T-helper 9 cell (primary cell): ENCODE results near the gene NSMCE4A.
"Not testable (repeated sequence)": the region's sequence is repeated elsewhere in the genome, so short reads cannot be mapped to it uniquely, and the experiment has no call there.

Experiments used
- DNase-seq: peaks from one replicate; pipeline ENCODE4 v3.0.0-alpha.2; 2020

NSMCE4A gene

GRCh38 chr10:121935702-121936101 is 39.3 kb downstream of the NSMCE4A start:
- DNase-seq = no peak

GRCh38 chr10:121930268-121931085 is 44.5 kb downstream of the NSMCE4A start:
- not testable (repeated sequence) for DNase-seq

DNA sequence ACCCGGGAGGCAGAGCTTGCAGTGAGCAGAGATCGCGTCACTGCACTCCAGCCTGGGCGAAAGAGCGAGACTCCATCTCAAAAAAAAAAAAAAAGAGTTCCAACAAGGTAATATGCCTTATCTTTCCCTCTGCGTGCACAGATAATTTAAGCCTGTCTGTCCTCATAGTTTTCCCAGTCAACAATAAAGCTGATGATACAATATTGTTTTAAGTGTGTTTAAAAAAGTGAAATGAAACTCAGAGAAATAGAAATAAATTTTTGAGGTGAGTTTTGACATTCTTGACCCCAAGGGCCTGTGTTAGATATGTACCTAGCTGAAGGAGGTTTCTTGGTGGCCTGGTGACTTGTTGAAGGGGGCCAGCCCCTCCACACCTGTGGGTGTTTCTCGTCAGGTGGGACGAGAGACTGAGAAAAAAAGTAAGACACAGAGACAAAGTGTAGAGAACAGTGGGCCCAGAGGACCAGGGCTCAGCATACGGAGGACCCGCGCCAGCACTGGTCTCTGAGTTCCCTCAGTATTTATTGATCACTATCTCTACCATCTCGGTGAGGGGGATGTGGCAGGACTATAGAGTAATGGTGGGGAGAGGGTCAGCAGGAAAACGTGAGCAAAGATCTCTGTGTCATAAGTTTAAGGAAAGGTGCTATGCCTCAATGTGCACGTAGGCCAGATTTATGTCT is 45.3 kb downstream of the NSMCE4A start:
- DNase-seq = not testable (repeated sequence)

GRCh38 chr10:121928528-121928884 is 46.5 kb downstream of the NSMCE4A start:
- DNase-seq = no peak

DNA sequence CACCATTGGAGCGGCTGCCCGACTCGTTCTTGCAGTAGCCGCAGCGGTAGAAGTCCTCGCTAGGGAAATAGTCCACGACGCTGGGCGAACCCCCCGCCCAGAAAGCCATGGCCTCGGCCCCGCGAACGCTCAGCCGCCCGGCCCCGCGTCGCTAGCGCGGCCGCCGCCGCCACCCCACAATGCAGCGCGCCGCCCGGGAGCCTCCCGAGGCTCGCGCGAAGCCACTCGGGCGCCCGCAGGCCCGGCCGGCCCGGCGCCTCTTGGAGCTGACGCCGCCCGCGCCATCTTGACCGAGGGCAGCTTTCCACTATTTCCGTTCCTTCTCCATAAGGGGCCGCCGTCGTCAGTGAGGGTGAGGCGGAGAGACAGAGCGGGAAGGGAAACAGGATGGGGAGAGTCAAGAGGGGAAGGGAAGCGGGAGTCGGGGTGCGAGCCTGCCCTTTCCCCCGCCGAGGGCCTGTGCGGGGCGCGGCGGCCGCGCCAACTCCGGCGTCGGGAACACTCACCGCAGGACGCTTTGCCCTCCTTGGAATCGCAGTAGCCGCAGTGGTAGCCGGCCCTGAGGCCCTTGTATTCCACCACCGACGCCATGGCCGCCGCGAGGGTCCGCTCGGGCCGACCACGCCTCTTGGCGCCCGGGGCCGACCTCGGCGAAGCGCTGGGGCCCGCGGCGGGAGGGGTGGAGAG is 47.0 kb downstream of the NSMCE4A start, which contains the start of gene ATE1:
ATE1 (minus strand) TSS at position 191 of the 687 bp plus-strand sequence; CDS start at position 109, 82 bp downstream.
- DNase-seq = peak; percentile 77

DNA sequence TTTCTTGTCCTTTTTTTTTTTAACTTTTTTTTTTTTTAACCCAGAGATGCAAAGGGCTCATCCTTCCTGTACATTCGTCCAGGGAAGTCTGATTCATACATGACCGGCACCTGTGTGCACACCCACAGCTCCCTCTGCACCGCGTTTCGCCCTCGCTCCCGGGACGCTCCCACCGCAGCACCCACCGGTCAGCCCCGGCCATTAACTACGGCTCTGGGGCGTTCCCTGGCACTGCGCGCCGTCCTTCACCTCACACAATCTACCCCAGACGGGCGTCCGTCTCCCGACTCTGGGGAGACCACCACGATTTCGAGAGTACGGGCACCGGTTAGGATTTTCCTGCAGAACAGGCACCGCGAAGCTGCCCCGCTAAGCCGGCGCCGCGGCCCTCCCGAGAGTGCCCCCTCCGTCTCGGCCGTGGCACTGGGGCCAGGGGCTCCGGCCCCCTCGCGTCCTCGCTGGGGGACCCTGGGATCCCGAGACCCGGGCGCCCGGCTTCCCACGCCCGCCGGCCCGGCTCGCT is 47.6 kb downstream of the NSMCE4A start:
- DNase-seq = peak; percentile 16

DNA sequence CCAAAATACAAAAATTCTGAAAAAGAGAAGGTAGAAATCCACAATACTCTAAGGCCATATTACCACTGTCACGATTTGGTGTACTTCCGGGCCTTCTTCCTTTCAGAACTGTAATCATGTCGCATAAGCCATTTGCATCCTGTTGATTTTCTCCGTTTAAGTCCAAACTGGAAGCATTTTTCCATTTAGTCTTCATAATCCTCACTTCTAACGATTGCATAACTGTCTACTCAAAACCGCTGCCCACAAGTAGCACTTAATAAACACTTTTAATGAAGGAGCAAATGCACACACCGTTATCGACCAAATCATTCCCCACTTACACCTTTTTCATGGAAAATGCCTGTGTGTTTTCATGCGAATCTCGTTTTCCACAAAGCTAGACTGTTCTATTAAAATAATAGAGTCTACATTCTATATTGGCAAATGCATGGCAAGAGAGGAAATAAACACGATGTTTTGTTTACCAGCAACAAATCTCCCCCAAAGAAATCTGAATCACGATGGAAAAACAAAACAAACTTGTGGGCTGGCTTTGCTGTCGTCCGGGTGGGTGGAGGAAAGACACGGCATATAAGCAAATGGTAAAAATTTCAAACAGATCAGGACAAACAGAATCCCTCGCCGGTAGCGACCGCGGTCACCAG is 48.2 kb downstream of the NSMCE4A start:
- no peak for DNase-seq

DNA sequence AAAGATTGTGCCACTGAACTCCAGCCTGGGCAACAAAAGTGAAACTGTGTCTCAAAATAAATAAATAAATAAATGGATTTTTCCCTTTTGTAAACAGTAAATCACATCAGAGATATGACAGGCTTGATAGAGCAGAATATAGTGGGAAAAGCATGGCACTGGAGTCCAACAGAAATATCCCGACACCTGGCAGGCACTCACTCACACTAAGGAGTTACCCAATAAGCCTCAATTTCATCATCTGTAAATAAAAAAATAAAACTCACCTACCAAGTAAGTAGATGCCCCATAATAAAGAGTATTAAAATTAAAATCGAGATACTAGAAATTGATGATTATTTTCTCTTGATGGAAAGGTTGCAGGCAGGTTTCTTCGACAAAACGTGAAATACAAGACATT is 48.9 kb downstream of the NSMCE4A start:
- no peak for DNase-seq

DNA sequence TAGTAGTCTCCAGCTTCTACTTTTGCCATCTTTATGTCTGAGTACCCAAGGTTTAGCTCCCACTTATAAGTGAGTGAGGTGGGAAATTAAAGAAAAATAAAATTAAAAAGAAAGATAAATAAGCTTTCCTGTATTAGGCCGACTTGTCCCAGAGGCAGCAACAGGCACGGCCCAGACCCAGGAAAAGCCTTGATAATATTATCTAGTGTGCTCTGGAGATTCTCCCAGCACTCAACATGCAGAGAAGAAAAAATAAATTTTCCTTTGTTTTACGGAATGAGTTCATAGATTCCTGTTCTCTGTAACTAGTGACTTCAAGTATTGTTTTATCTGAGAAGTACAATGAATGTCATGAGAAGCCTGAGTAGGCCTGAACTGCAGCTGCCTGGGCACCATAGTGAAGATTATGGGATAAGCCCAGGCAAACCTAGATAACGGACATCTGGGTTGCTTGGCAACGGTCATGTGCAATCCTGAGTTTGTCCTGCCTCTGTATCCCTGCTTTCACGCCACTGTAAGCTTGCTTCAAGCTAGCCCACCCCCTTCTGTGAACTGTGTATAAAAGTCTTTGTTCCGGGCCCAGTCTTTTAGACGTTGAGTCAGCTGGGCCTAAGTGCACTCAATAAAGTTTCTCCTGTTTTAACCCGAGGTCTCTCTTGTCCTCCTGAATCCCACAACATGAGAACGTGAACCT is 53.6 kb downstream of the NSMCE4A start:
- DNase-seq = no peak

DNA sequence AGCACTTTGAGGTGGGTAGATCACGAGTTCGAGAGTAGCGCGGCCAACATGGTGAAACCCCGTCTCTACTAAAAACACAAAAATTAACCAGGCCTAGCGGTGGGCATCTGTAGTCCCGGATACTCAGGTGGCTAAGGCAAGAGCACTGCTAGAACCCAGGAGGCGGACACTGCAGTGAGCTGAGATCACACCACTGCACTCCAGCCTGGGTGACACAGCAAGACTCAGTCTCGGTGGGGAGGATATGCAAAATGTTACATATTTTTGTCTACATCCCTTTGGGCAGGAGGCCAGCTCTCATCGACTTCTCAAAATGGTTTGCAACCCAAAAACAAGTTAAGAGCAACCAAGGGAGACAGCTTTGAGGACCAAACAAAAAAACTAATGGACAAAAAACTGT is 55.4 kb downstream of the NSMCE4A start:
- no peak for DNase-seq

DNA sequence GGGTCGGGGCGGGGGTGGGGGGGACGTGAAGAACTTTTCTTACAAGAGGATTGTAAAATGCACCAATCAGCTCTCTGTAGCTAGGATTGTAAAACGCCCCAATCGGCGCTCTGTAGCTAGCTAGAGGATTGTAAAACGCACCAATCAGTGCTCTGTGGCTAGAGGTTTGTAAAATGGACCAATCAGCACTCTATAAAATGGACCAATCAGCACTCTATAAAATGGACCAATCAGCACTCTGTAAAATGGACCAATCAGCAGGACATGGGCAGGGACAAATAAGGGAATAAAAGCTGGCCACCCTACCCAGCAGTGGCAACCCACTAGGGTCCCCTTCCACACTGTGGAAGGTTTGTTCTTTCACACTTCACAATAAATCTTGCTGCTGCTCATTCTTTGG is 56.2 kb downstream of the NSMCE4A start:
- not testable (repeated sequence) for DNase-seq

GRCh38 chr10:121914661-121915060 is 60.4 kb downstream of the NSMCE4A start:
- DNase-seq = no peak

GRCh38 chr10:121911421-121911697 is 63.7 kb downstream of the NSMCE4A start:
- no peak for DNase-seq

DNA sequence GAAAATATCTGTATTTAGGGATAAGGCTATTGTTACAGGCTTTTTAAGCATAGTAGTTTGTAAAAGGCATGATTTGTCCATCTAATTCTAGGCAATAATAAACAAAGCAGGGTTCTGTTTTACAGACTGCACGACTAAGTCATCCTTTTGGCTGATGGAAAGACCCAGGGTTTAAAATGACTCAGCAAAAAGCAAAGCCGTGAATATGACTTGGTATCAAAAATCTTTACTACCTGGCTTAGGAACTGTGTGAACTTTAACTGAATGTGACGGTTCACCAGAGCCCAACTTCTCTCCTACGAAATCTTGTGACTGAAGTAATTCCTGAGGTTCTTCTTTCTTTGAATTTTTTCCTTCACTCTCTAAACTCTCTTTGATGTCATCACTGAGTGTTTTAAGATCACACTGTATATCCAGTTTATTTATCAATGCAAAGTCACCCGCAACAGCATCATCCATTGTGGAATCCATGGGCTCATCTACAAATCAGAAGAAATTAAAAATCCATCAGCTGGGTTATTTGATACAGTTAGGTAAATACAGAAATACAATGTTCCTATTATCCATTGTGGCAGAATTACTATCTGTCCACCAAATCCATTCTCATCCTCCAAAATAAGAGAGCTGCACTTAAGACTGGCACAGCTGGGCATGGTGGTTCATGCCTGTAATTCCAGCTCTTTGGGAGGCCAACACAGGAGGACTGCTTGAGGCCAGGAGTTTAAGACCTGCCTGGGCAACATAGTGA is 64.2 kb downstream of the NSMCE4A start:
- DNase-seq = no peak
